ENCODE measurements around the gene SYT15.

SYT15 gene

DNA sequence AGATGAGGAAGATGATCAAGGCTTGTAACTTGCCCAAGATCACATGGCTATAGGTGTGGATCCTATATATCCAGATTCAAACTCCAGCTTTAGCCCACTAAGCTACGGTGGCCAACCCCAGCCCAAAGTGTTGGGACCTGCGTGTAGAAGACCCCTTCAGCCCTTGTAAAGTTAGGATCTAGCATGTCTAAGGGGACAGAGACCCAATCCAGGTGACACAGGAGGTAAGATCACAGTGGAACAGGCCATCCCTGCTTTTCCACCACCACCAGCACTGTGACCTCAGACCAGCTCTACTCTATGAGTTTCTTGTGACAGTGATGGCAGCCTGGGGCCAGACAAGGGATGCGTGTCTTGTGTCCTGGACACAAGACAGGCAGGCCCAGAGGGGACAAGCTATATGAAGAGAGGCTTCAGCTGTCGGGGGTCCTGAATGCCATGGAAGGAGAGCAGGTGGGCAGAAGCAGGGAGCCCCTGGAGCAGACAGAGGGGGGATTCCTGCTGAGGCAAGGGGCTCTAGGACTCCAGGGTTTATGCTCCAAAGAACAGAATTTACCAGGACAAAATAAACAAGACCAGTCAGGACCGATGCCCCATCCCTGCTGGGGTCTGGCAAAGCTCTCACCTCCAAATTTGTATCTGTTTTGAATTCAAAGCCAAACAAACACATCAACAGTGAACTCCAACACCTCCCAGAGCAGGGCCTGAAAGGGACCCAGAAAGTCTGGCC is 32.9 kb upstream of the SYT15 start:
- no peak for DNase-seq

DNA sequence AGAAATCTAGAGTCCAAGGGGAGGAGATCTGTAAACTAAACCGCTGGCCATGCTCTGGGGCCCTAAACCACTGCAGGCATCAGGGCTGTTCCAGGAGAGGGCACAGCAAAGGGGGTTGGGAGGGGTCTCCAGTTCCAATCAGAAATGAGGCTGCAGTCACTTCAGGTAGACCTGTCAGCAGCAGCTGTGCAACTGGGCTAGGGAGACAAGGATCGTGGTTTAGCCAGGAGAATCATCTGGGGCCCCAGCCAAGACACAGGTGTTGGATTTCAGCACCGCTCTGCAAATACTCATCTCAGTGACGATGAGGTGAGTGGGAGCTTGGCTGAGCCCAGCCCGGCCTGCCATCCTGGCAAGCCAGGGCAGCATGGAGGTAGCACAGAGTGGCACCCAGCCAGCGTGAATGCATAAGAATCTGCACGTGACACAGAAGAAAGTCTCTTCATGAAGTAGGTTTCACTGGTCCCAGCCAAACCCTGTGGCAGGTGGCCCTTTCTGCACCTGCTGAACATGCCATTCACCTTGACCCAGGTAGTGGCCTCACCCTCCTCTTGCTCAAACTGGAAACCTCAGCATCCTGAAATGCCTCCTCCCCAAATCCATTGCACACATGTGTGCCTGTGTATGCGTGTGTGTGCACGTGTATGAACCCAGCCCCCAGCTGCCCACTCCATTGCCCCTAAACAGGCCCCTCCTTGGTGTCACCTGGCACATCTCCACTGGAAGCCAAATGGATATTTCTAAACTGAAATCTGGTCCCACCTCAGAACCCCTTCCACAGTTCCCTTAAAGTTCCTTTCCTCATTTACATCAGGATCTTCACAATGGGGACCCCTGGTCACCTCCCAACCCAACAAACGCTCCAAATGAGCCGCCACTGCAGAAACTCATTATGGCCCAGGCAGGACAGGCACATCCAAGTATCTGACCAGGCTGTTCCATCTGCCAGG is 32.1 kb upstream of the SYT15 start:
- DNase-seq, result peak; percentile 96

DNA sequence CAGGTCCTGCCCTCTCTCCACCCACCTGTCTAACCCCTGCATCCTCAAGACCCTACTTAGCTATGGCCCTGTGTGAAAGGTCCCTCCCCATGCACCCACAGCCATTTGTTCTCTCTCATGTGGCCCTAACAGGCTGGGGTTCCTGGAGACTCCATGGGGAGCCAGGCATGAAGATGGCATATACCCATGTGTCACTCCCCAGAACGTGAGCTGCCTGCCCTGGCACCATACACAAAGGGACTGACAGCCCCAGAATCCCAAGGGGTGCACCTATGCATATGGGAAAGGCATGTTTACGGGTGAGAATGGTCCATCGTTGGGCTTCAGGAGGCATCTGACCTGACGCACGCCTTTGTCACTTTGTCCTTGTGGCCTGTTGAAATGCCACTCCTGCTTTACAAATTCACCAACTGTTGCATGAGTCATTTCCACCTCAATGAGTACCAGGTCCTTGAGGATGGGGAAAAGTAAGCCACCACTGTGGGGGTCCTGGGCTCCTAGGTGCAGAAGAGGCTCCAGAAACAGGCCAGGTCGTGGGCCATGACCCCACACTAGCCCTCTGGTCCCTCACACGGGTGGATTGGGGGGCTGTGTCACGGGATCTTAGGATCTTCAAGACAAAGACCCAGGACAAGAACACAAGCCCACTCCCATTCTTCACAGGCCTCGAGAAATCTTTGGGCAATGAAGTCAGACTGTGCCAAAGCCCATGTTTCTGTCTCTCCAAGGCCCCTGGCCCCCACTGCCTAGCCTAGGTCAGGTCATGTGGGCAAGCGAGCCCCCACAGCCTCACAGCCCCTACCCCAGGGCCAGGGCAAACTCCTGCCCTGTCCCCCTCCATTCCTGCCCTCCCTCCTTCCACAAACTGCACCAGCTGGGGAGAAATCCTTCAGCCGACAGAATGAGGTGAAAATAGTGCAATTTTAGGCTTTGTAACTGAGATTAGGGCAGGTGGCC is 31.1 kb upstream of the SYT15 start:
- DNase-seq, result no peak

DNA sequence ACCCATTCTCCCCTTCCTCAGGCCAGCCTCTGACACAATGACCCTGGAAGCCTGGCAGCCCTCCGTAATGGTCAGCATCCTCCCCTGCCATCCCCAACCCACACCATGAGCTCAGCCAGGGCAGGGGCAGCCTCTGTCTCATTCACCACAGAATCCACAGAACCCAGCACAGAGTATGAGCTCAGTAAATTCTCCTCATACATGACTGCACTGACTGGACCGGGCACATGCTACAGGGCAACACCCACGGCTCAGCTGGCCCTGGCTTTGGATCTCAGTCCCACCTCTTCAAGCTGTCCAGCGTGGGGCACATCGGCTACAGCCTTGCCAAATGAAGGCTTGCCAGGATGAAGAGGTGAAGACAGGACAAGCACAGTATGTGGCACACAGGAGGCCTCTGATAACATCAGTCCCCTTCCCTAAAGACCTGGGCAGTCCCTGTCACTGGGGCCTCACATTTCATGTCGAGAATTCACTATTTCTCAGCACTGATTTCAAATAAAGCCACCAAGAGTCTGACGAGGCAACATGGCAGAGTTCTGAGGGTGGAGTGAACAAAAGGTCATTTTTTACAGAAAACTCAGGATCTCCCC is 30.3 kb upstream of the SYT15 start:
- no peak for DNase-seq

DNA sequence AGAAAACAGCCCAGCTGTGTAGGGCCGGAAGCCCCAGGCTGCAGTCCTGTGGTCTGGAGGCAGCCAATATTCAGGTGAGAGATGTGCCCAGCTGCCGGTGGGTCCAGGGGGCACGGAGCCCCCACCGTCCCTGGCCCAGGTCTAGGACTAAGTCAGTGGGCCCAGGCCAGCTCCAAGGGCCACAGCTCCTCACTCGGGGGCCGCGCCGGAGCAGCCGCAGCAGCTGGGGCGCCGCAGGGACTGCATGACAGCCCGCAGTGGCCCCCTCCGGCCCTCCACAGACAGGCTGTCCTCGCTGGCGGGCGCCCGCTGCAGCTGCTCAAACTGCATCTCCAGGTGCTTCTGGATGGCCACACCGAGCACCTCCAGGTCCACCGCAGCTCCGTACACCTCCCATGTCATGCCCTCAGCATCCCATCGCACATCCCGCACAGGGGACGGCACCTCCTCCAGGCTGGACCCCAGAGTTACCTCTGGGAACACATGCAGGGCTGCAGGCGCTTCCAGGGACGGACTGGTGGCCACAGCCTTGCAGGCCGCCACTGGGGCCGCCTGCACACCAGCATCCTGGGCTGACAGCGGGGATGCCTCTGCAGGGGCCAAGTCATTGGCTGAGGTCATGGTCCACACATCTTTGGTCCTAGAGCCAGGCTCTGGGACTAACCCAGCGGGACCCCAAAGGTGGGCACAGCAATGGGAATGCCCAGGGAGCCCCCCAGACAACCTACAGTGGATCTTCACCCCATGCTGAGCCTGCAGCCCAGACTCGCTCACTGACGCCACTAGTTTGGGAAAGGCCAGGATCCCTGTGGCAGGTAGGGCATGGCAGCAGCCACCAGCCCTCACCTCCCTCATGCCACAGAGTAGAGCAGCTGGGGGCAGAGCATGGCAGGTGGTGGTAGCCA is 29.5 kb upstream of the SYT15 start:
- no peak for DNase-seq

DNA sequence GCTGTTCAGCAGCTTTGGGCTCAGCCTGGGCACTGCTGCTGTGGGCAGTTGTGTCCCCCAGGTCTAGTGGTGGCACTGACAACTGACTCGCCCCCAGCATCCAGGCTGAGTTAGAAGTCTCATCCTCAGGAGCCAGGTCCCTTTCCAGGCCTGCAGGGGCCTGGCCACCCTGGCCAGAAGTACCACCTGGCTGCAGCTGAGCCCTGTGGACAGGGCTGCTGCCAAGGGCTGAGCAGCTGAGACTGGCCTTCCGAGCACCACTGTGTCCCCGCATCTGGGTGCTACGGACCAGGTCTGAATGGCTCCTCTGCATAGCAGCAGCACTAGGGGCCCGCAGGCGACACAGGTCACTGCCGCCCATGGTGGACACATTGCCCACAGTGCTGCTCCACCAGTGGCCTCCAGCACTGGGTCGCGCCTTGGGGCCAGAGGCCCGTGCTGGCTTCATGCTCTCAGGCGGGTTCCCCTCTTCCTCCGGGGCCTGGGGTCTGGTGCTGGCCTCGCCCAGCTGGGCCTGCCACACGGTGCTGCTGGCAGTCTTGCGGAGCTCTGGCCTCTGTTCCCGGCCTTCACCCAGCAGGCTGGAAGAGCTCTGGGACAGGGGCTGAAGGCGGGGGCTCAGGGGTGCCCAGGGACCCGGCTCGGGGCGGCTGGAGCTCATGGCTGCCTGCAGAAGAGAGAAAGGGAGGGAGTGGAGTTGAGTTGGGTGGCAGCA is 28.7 kb upstream of the SYT15 start:
- DNase-seq, result no peak

DNA sequence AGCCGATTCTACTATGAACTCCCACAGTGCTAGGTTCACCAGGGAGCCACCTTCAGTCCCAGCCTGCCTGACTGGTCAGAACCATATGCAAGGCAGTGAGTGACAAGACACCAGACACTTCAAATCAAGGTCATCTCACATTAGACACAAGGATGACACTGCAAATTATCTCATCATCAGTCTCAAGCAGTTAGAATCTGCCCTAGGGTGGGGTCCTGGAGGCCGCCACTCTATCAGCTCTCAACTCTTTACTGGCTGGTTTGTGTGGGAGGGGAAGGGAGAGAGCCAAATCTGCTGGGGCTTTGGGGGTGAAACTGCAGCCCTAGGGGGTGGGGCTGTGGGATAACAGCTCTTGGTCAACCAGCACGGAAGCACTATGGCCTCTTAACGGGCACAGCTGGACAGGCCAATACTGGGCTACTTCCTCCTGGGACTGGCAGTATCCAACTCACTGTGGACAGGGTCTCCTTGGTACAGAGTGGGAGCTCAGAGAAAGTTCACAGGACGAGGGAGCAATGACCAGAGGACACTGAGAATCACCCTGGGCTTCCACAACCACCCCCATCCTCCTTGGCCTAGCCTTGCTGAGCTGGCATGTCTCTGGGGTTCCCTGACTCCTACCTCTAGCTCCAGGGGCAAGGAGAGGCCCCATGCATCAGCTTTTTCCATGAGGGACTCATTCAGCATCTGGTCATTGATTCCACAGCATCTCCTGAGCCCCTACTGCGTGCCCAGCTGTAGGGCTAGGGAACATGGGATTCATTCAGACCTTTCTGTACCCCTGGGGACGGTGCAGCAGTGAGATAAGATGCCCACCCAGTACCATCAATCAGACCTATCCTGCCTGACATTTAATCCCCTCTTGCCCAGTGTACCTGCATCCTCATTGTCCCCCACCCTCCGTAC is 27.9 kb upstream of the SYT15 start:
- no peak for DNase-seq

DNA sequence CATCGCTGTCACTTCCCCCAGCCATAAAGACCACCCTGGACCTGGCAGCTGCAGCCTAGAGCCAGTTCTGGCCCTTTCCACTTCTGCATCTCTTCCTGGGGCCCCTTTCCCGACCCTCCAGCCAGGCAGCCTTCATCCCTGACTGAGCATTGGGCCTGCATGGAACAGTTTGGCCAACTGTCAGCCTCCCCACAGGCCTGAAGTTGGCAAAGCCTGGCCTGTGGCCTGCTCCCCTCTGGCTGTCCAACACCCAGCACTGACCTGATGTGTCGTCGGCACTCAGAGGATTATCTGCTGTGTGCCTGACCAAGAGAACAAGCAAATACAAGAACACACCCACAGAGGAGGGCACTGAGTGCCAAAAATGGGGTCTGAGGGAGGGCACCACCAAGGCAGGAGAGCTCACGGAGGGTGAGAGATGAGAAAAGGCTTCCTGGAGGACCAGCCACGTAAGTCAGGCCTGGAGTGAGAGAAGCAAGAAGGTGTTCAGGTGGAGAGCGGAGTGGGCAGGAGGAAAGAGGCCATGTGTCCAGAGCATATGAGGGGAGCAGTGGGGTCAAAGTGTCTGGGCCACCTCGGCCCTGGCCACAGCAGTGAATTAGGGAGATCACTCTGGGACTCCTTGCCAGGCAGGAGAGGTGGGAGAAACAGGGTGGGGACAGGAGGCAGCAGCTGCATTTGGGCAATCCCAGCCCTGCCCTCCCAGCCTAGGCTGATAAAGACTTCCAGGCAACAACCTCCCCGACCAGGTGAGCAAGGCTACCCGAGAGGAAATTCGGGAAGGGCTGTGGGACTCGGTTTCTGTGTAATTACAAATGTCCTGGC is 27.0 kb upstream of the SYT15 start:
- DNase-seq, result no peak

DNA sequence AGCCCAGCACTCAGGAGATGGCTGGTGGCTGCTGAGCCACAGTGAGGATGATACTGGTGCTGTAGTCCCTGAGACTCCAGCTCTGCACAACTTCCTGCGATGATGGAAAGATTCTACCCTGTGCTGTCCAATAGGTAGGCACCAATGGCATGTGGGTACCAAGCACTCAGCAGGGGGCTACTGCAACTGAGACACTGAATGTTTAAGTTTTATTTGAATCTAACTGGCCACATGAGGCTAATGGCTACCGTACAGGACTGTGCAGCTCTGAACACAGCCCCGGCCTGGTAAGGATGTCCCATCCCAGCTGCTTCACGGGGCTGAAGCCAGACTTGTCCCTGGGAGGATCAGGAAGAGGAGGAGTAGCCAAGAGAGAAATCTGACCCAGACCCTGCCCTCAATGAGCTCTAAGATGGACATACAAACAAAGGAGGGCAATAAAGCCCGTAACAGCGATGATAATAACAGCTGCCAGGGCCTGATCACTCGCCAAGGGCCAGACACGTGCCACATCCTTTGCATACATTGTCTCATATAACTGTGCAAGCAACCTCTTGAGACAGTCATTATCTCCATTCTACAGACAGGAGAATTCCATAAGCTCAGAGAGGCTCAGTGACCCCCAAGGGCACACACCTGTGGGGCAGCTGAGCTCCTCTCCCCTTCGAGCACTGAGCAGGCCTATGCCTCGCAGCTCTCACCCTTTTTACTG is 26.2 kb upstream of the SYT15 start:
- DNase-seq, result peak; percentile 79

DNA sequence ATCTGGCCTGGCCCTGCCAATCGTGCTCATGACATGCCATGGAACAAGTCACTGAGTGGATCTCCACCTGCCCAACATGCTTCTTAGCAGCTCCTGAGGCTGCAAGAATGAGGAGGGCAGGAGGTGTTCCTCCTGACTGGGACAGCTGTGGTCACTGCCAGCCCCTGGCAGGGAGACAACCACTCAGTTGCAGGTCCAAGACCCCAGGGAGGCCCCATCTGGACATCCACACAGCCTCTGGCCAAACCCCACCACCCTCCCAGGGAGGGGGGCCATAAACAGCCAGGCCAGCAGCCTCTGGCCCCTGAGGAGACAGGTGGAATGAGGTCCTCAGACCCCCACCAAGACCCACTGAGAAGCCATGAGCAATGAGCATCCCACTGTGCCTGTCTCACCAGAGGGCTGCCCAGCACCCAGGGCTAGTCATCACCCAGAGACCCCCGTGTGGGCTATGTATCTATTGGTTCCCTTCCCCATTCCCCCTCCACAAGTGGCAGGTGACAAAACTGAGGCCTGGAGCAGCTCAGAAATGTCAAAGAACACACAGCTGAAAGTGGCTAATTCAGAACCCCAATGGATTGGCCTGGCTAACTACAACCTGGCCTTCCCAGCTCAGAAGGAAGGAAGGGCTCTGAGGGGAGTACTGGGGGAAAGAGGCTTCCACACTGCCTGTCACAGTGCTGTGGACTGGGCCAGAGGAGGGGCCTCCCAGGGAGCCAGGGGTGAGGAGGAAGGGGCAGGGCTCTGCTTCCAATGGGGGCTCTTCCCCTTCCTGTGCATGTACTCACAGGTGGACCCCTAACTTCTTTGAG is 25.5 kb upstream of the SYT15 start:
- no peak for DNase-seq

DNA sequence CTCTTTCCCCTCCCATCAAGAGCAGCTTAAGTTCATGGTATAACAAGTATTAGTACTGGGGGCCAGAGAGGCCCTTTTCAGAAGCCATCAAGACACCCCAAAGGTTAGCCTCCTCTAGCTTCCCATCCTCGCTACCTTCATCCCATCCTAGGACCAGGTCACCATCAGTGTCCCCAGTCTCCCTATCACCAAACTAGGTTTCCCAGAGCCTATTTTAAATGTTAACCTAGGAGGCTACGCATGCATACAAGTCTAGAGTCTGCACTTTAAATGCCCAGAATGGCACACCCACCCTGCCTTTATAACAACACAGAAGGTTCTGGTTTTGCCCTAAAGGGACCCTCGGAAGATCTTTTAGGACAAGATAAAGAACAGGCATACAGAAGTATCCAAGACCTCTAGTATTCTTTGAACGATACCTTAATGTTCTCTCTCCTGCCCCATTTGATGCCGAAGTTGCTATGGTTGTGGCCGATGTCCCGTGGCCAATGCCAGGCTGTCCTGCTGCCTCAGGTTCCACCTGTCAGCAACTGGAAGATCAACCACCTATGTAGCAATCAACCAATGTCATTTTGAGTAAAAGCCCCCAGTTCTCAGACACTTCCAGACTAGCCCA is 24.7 kb upstream of the SYT15 start:
- no peak for DNase-seq

DNA sequence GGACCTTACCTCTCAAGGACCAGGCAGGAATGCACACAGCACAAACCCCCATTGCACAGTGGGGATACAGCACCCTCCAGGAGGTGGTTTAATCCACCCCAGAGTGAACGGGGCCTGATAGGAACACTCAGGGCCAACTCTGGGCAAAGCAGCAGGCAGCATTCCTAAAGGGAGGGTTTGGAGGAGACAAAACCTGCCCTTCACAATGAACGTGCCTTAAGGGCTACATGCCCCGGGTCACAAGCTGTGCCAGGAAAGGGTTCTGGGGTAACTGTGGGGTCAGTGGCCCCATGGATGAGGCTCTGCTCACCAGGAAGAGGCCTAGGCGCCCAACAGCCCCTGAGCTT is 23.6 kb upstream of the SYT15 start:
- DNase-seq, result no peak

DNA sequence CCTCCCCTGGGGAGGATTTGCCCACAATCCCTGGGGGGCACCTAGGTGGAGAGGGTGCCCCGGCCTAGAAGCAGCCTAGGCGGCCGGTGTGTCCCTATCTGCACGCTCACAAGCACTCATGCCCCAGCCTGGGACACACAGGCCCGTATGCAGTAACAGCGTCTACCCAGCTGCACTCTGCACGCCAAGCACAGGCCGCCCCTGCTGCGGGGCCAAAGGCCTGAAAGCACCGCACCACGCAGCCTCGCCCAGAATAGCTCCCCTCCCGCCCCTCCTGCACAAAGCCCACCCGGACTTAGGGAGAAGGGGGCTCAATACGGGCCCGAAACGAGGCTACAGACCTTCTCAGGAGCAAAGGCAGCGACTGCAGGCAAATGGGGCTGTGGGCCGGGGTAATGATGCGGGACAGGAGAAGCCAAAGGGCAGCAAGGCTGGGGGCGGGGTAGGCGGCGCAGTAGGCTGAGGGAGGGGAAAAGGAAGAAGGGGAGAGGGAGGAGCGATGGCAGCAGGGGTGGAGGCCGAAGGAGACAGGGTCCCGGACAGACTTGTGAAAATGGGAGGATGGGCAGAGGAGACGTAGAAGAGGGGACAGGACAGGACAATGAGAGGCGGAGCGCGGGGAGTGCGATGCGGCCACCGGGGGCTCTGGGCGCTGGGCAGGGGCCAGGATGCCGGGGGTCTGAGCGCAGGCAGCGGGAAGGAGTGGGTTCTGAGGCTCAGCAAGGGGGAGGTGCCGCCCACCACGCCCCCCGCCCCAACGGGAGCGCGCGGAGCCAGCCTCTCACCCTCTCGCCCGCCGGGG is 23.0 kb upstream of the SYT15 start:
- no peak for DNase-seq

DNA sequence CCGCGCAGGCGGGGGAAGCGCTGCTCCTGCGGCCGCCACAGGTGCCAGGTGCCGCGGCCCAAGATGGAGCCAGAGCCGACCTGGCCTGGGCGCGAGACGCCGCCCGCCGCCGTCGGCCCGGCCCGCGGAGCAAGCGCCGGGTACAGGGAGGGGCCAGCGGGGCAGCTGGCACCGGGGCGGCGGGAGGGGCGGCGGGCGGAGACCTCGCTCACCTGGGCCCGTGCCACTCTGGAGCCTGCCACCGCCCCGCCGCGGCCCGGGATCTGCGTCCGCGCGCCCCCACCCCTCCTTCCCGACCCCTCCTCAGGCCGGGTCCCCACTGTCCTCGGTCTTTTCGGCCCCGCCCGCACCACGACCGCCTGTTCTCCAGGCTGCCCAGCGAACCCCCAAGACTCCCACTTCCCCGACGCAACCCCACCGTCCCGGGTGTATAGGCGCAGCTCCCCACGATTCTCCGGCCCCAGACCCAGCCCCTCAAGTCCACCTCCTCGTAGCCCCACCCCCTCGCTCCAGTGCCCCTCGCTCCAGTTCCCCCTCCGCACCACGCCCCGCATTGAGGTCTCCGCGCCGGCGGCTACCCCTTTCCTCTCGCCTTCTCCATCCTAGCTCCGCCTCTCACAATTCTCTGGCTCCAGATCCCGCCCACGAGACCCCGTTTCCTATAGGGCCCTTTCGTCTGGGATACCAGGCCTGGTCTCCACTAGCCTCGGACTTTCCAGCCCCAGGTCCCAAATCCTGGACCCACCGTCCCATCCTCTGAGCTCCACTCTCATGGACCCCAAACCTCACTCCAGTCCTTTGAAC is 22.2 kb upstream of the SYT15 start, which contains the start of gene GPRIN2:
Gene GPRIN2 (minus strand): TSS at position 144 of the 804 bp plus-strand sequence. CDS start 5,922 bp downstream, outside the sequence.
- no peak for DNase-seq
